HEK293 (cell line): ENCODE data around the gene UBE2D4.

Source experiments
- KLF7 ChIP-seq: fragments of 450-650 bp; formaldehyde crosslinking; IDR thresholded peaks from 2 replicates; pipeline ENCODE4 v1.5.1; 2016; ENCODE audit warnings: missing biosample characterization, missing genetic modification characterization, borderline replicate concordance
- PRDM4 ChIP-seq: fragments of 450-650 bp; formaldehyde crosslinking; IDR thresholded peaks from 2 replicates; pipeline ENCODE4 v1.5.1; 2017; ENCODE audit warnings: missing biosample characterization, missing genetic modification characterization
- ZNF449 ChIP-seq: fragments of 450-650 bp; formaldehyde crosslinking; IDR thresholded peaks from 2 replicates; pipeline ENCODE4 v1.5.1; 2017; ENCODE audit warnings: missing biosample characterization, mild to moderate bottlenecking, missing genetic modification characterization, moderate library complexity
- TF ChIP-seq, protein P1 (sequence below): fragments of 450-650 bp; formaldehyde crosslinking; IDR thresholded peaks from 2 replicates; pipeline ENCODE4 v1.5.1; 2016; ENCODE audit warnings: missing biosample characterization, missing genetic modification characterization

- TF ChIP-seq ZNF449 (tag by site-specific recombination) (no peak), PRDM4 (tag by site-specific recombination) (no peak), KLF7 (no peak)
- TF ChIP-seq, protein P1, sequence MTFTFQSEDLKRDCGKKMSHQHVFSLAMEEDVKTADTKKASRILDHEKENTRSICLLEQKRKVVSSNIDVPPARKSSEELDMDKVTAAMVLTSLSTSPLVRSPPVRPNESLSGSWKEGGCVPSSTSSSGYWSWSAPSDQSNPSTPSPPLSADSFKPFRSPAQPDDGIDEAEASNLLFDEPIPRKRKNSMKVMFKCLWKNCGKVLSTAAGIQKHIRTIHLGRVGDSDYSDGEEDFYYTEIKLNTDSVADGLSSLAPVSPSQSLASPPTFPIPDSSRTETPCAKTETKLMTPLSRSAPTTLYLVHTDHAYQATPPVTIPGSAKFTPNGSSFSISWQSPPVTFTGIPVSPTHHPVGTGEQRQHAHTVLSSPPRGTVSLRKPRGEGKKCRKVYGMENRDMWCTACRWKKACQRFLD (tag by site-specific recombination): no peak
Observed at GRCh38 chr7:43926798-43927123, 525 bp downstream of the UBE2D4 start.
